Fibroblast of lung (primary cell): Measurements from ENCODE around the gene BRD8.

Source experiments
- EZH2 ChIP-seq: IDR thresholded peaks from 2 replicates; pipeline ENCODE4 v1.5.1; 2012; ENCODE audit warnings: low read length, control low read depth, mild to moderate bottlenecking; ENCODE audit errors: missing control alignments
- TF ChIP-seq, protein P1 (sequence below), 2 donors: IDR thresholded peaks in 1 of 2; conservative IDR thresholded peaks in 1 of 2; 1 replicate in 1 of 2; 2 replicates in 1 of 2; pipeline ENCODE4 v1.5.1; 2011 to 2012; ENCODE audit warnings: low read length in 2 of 2, control low read depth in 1 of 2, inconsistent platforms in 1 of 2, low read depth in 1 of 2, mild to moderate bottlenecking in 1 of 2

DNA sequence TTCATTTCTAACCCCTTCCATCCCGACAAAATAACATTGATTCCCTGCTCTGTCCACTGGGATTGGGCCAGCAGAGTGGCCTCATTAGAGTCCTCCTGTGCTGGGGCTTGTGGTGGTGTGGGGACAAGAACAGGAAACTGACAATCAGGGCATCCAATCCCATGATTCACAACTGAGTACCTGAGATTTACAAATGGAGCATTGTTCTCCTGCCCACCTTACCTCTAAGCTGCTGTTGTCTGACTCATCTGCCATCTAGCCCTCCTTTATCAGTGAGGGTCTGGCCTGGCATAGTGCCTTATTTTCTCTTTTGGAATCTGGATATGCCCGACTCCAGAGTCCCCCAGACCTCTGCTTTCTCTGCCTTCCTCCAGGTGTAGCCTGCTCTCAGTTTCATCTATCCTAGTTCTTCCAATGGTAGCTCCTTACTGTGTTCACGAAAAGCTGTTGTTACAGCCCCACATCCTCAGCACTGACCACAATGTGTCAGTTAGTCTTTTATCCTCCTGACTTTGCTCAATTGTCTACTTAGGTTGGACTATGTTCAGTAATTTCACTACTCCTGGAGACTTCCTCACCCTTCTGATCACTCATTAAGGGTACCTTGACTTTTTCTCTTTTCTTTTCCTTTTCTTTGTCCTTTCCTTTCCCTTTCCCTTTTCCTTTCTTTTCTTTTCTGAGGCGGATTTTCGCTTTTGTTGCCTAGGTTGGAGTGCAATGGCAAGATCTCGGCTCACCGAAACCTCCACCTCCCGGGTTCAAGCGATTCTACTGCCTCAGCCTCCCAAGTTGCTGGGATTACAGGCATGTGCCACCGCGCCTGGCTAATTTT is 81.2 kb downstream of the BRD8 start:
- TF ChIP-seq, protein P1, sequence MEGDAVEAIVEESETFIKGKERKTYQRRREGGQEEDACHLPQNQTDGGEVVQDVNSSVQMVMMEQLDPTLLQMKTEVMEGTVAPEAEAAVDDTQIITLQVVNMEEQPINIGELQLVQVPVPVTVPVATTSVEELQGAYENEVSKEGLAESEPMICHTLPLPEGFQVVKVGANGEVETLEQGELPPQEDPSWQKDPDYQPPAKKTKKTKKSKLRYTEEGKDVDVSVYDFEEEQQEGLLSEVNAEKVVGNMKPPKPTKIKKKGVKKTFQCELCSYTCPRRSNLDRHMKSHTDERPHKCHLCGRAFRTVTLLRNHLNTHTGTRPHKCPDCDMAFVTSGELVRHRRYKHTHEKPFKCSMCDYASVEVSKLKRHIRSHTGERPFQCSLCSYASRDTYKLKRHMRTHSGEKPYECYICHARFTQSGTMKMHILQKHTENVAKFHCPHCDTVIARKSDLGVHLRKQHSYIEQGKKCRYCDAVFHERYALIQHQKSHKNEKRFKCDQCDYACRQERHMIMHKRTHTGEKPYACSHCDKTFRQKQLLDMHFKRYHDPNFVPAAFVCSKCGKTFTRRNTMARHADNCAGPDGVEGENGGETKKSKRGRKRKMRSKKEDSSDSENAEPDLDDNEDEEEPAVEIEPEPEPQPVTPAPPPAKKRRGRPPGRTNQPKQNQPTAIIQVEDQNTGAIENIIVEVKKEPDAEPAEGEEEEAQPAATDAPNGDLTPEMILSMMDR (conservative IDR thresholded peaks at IDR 0.05 in 1 of 2, IDR thresholded peaks at IDR 0.05 in 1 of 2; ENCODE audit: low read depth in 1 of 2, low read length in 2 of 2), result no peak
- no peak for TF ChIP-seq EZH2
